HG03045 (cell line): ENCODE measurements around the gene DSG4.
"Not testable (repeated sequence)": the region's sequence is repeated elsewhere in the genome, so short reads cannot be mapped to it uniquely, and the experiment has no call there.

Experiments
- ATAC-seq: cut with Tn5 transposase; IDR thresholded peaks from one replicate; pipeline ENCODE4 v1.9.1; 2021; ENCODE audit warnings: mild to moderate bottlenecking, moderate library complexity; ENCODE audit not compliant: unreplicated experiment

Gene DSG4

GRCh38 chr18:31376477-31376876 lies at the start of gene DSG4:
DSG4 (plus strand) TSS chr18:31376777; CDS start chr18:31376912, 135 bp downstream.
- no peak for ATAC-seq

- no peak for ATAC-seq
Measured at GRCh38 chr18:31329787-31330438, 46.7 kb upstream of the DSG4 start.

- ATAC-seq: no peak
Measured at GRCh38 chr18:31343454-31343853, 33.1 kb upstream of the DSG4 start.

- ATAC-seq: not testable (repeated sequence)
Measured at GRCh38 chr18:31353336-31353735, 23.2 kb upstream of the DSG4 start.

- no peak for ATAC-seq
Measured at GRCh38 chr18:31354990-31355389, 21.6 kb upstream of the DSG4 start.

GRCh38 chr18:31356025-31356424 lies 20.6 kb upstream of the DSG4 start:
- no peak for ATAC-seq

- ATAC-seq: no peak
Measured at GRCh38 chr18:31364190-31364589, 12.4 kb upstream of the DSG4 start.

- no peak for ATAC-seq
Measured at GRCh38 chr18:31369478-31369877, 7.1 kb upstream of the DSG4 start.

GRCh38 chr18:31371989-31372388 lies 4.6 kb upstream of the DSG4 start:
- no peak for ATAC-seq

- no peak for ATAC-seq
Measured at GRCh38 chr18:31373641-31374040, 2.9 kb upstream of the DSG4 start.

GRCh38 chr18:31380912-31381311 lies 4.3 kb downstream of the DSG4 start:
- ATAC-seq: no peak

GRCh38 chr18:31382107-31382506 lies 5.5 kb downstream of the DSG4 start:
- no peak for ATAC-seq

GRCh38 chr18:31386741-31387140 lies 10.2 kb downstream of the DSG4 start:
- ATAC-seq: no peak

GRCh38 chr18:31393286-31393685 lies 16.7 kb downstream of the DSG4 start:
- no peak for ATAC-seq

- ATAC-seq: no peak
Measured at GRCh38 chr18:31396796-31397612, 20.4 kb downstream of the DSG4 start.

- ATAC-seq: no peak
Measured at GRCh38 chr18:31398191-31398590, 21.6 kb downstream of the DSG4 start.

- ATAC-seq: no peak
Measured at GRCh38 chr18:31399306-31400032, 22.9 kb downstream of the DSG4 start.

- ATAC-seq: no peak
Measured at GRCh38 chr18:31401156-31402025, 24.8 kb downstream of the DSG4 start.

- ATAC-seq: no peak
Measured at GRCh38 chr18:31402026-31402373, 25.4 kb downstream of the DSG4 start.

- ATAC-seq: no peak
Measured at GRCh38 chr18:31403409-31403808, 26.8 kb downstream of the DSG4 start.

GRCh38 chr18:31407649-31408048 lies 31.1 kb downstream of the DSG4 start:
- ATAC-seq: no peak
